HEK293 (cell line): ENCODE results near the gene SIN3A.

ENCODE experiments used
- BCL11A ChIP-seq: fragments of 450-650 bp; formaldehyde crosslinking; IDR thresholded peaks from 2 replicates; pipeline ENCODE4 v1.5.1; 2016; ENCODE audit warnings: low read depth, missing biosample characterization, missing genetic modification characterization
- REPIN1 ChIP-seq: fragments of 450-650 bp; formaldehyde crosslinking; IDR thresholded peaks from 2 replicates; pipeline ENCODE4 v1.5.1; 2017; ENCODE audit warnings: missing biosample characterization, missing genetic modification characterization, low read depth
- ZBTB48 ChIP-seq: fragments of 450-650 bp; formaldehyde crosslinking; IDR thresholded peaks from 2 replicates; pipeline ENCODE4 v1.5.1; 2016; ENCODE audit warnings: missing biosample characterization, missing genetic modification characterization
- ZBTB8A ChIP-seq: fragments of 450-650 bp; formaldehyde crosslinking; IDR thresholded peaks from 2 replicates; pipeline ENCODE4 v1.5.1; 2016; ENCODE audit warnings: missing biosample characterization, missing genetic modification characterization
- ZFP3 ChIP-seq: fragments of 450-650 bp; formaldehyde crosslinking; IDR thresholded peaks from 2 replicates; pipeline ENCODE4 v1.5.1; 2016; ENCODE audit warnings: low read depth, missing biosample characterization, missing genetic modification characterization
- ZIC2 ChIP-seq: fragments of 450-650 bp; formaldehyde crosslinking; IDR thresholded peaks from 2 replicates; pipeline ENCODE4 v1.5.1; 2016; ENCODE audit warnings: missing biosample characterization, missing genetic modification characterization
- ZNF146 ChIP-seq: fragments of 450-650 bp; formaldehyde crosslinking; IDR thresholded peaks from 2 replicates; pipeline ENCODE4 v1.5.1; 2016; ENCODE audit warnings: missing biosample characterization, missing genetic modification characterization
- ZNF211 ChIP-seq: fragments of 450-650 bp; formaldehyde crosslinking; IDR thresholded peaks from 2 replicates; pipeline ENCODE4 v1.5.1; 2016; ENCODE audit warnings: low read depth, missing biosample characterization, missing genetic modification characterization
- ZNF221 ChIP-seq: fragments of 450-650 bp; formaldehyde crosslinking; IDR thresholded peaks from 2 replicates; pipeline ENCODE4 v1.5.1; 2017; ENCODE audit warnings: missing biosample characterization, missing genetic modification characterization, borderline replicate concordance
- ZNF350 ChIP-seq: fragments of 450-650 bp; formaldehyde crosslinking; IDR thresholded peaks from 2 replicates; pipeline ENCODE4 v1.5.0; 2017; ENCODE audit warnings: missing biosample characterization, mild to moderate bottlenecking, missing genetic modification characterization
- ZNF558 ChIP-seq: fragments of 450-650 bp; formaldehyde crosslinking; IDR thresholded peaks from 2 replicates; pipeline ENCODE4 v1.5.1; 2016; ENCODE audit warnings: missing biosample characterization, missing genetic modification characterization
- ZNF560 ChIP-seq: fragments of 450-650 bp; formaldehyde crosslinking; IDR thresholded peaks from 2 replicates; pipeline ENCODE4 v1.5.1; 2017; ENCODE audit warnings: missing biosample characterization, missing genetic modification characterization, borderline replicate concordance
- ZNF626 ChIP-seq: fragments of 450-650 bp; sonication (Bioruptor Pico); formaldehyde crosslinking; IDR thresholded peaks from 2 replicates; pipeline ENCODE4 v1.5.1; 2018; ENCODE audit warnings: missing biosample characterization, missing genetic modification characterization, inconsistent platforms
- ZNF701 ChIP-seq: fragments of 450-650 bp; formaldehyde crosslinking; IDR thresholded peaks from 2 replicates; pipeline ENCODE4 v1.5.1; 2016; ENCODE audit warnings: missing biosample characterization, missing genetic modification characterization
- ZNF843 ChIP-seq: fragments of 450-650 bp; formaldehyde crosslinking; IDR thresholded peaks from 2 replicates; pipeline ENCODE4 v1.5.1; 2016; ENCODE audit warnings: missing biosample characterization, missing genetic modification characterization
- TF ChIP-seq, protein P1 (sequence below): fragments of 450-650 bp; formaldehyde crosslinking; IDR thresholded peaks from 2 replicates; pipeline ENCODE4 v1.5.1; 2017; ENCODE audit warnings: missing biosample characterization, missing genetic modification characterization
- TF ChIP-seq, protein P2 (sequence below): fragments of 450-650 bp; formaldehyde crosslinking; IDR thresholded peaks from 2 replicates; pipeline ENCODE4 v1.5.1; 2016; ENCODE audit warnings: missing biosample characterization, missing genetic modification characterization
- TF ChIP-seq, protein P3 (sequence below): fragments of 450-650 bp; formaldehyde crosslinking; IDR thresholded peaks from 2 replicates; pipeline ENCODE4 v1.5.1; 2016; ENCODE audit warnings: missing biosample characterization, missing genetic modification characterization
- TF ChIP-seq, protein P4 (sequence below): IDR thresholded peaks from 2 replicates; pipeline ENCODE4 v1.6.1; 2011; ENCODE audit warnings: mild to moderate bottlenecking, low read depth, low read length, borderline replicate concordance
- TF ChIP-seq, protein P5 (sequence below): fragments of 450-650 bp; formaldehyde crosslinking; IDR thresholded peaks from 2 replicates; pipeline ENCODE4 v1.5.1; 2016; ENCODE audit warnings: missing biosample characterization, missing genetic modification characterization
- TF ChIP-seq, protein P6 (sequence below): fragments of 450-650 bp; IDR thresholded peaks from 2 replicates; pipeline ENCODE4 v1.5.1; 2018; ENCODE audit warnings: missing biosample characterization, mild to moderate bottlenecking, missing genetic modification characterization
- TF ChIP-seq, protein P7 (sequence below): sonication (generic); formaldehyde crosslinking; IDR thresholded peaks from 2 replicates; pipeline ENCODE4 v1.8.1; 2022; ENCODE audit warnings: mild to moderate bottlenecking, moderate library complexity, missing genetic modification reagents
- TF ChIP-seq, protein P8 (sequence below): fragments of 450-650 bp; formaldehyde crosslinking; IDR thresholded peaks from 2 replicates; pipeline ENCODE4 v1.5.1; 2016; ENCODE audit warnings: missing biosample characterization, missing genetic modification characterization
- TF ChIP-seq, protein P9 (sequence below): fragments of 450-650 bp; formaldehyde crosslinking; IDR thresholded peaks from 2 replicates; pipeline ENCODE4 v1.5.1; 2017; ENCODE audit warnings: missing biosample characterization, missing genetic modification characterization
- TF ChIP-seq, protein P10 (sequence below): fragments of 450-650 bp; formaldehyde crosslinking; IDR thresholded peaks from 2 replicates; pipeline ENCODE4 v1.5.1; 2016; ENCODE audit warnings: missing biosample characterization, missing genetic modification characterization

SIN3A gene

DNA sequence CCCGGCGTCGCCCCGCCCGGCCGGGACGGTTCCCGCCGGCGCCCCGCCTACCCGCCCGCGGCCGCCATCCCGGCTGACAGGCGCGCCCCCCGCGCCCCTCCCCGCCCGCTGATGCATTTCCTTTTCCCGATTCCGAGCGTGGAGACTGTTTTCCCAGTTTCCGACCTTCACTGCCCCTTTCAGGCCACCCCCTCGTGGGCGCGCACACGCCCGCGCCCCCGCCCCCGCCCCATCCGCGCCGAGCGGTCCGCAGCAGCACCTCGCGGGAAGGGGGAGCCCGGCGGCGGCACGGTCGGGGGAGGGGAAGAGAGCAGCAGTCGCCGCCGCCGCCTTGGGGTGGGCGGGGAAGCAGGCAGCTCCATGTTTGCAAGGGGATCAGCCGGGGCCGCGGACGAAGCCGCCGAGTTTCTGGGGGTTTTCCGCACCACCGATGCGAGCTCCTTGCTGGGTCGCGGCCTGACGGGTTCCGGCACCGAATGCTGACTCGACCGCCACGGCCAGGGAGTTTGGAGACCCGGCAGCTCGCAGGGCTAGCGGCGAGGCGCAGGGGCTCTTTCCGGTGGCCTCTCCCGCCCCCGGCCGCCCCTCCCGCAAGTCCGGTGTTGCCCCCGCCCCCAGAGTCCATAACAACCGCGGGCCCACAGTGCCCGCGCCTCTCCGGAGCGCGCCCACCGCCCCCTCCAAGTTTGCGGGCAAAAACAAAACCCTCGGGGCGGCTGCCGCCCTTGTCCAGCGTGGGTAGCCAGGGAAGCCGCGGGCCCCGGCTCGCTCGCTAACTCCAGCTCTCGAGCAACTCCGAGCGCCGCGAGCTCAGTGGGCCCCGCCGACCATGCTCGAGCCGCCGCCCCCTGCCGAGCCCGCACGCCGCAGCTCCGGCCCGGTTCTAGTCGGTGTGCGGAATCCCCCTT, 3.2 kb upstream of the SIN3A start (continued):
- TF ChIP-seq, protein P1, sequence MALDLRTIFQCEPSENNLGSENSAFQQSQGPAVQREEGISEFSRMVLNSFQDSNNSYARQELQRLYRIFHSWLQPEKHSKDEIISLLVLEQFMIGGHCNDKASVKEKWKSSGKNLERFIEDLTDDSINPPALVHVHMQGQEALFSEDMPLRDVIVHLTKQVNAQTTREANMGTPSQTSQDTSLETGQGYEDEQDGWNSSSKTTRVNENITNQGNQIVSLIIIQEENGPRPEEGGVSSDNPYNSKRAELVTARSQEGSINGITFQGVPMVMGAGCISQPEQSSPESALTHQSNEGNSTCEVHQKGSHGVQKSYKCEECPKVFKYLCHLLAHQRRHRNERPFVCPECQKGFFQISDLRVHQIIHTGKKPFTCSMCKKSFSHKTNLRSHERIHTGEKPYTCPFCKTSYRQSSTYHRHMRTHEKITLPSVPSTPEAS = no peak
- TF ChIP-seq, protein P2, sequence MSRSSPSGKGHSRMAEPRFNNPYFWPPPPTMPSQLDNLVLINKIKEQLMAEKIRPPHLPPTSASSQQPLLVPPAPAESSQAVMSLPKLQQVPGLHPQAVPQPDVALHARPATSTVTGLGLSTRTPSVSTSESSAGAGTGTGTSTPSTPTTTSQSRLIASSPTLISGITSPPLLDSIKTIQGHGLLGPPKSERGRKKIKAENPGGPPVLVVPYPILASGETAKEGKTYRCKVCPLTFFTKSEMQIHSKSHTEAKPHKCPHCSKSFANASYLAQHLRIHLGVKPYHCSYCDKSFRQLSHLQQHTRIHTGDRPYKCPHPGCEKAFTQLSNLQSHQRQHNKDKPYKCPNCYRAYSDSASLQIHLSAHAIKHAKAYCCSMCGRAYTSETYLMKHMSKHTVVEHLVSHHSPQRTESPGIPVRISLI (tag by site-specific recombination) = no peak
- 0 out of 2 replicates have a peak, but pooled peaks have one; percentile 7 for TF ChIP-seq ZIC2 (tag by site-specific recombination)
- no peak for TF ChIP-seq ZNF221 (tag by site-specific recombination)
- TF ChIP-seq, protein P3, sequence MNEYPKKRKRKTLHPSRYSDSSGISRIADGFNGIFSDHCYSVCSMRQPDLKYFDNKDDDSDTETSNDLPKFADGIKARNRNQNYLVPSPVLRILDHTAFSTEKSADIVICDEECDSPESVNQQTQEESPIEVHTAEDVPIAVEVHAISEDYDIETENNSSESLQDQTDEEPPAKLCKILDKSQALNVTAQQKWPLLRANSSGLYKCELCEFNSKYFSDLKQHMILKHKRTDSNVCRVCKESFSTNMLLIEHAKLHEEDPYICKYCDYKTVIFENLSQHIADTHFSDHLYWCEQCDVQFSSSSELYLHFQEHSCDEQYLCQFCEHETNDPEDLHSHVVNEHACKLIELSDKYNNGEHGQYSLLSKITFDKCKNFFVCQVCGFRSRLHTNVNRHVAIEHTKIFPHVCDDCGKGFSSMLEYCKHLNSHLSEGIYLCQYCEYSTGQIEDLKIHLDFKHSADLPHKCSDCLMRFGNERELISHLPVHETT (tag by site-specific recombination) = no peak
- no peak for TF ChIP-seq ZNF146 (tag by site-specific recombination)
- no peak for TF ChIP-seq ZNF558 (tag by site-specific recombination)
- TF ChIP-seq ZBTB48 = 0 out of 2 replicates have a peak, but pooled peaks have one; percentile 40
- TF ChIP-seq ZNF701 = no peak
- TF ChIP-seq ZFP3 (tag by site-specific recombination) = no peak
- no peak for TF ChIP-seq ZNF350
- no peak for TF ChIP-seq BCL11A (tag by site-specific recombination)
- TF ChIP-seq, protein P4, sequence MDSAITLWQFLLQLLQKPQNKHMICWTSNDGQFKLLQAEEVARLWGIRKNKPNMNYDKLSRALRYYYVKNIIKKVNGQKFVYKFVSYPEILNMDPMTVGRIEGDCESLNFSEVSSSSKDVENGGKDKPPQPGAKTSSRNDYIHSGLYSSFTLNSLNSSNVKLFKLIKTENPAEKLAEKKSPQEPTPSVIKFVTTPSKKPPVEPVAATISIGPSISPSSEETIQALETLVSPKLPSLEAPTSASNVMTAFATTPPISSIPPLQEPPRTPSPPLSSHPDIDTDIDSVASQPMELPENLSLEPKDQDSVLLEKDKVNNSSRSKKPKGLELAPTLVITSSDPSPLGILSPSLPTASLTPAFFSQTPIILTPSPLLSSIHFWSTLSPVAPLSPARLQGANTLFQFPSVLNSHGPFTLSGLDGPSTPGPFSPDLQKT = no peak
- TF ChIP-seq, protein P5, sequence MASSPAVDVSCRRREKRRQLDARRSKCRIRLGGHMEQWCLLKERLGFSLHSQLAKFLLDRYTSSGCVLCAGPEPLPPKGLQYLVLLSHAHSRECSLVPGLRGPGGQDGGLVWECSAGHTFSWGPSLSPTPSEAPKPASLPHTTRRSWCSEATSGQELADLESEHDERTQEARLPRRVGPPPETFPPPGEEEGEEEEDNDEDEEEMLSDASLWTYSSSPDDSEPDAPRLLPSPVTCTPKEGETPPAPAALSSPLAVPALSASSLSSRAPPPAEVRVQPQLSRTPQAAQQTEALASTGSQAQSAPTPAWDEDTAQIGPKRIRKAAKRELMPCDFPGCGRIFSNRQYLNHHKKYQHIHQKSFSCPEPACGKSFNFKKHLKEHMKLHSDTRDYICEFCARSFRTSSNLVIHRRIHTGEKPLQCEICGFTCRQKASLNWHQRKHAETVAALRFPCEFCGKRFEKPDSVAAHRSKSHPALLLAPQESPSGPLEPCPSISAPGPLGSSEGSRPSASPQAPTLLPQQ (tag by site-specific recombination) = peak; percentile 98
- TF ChIP-seq ZNF211 (tag by site-specific recombination) = no peak
- TF ChIP-seq, protein P6, sequence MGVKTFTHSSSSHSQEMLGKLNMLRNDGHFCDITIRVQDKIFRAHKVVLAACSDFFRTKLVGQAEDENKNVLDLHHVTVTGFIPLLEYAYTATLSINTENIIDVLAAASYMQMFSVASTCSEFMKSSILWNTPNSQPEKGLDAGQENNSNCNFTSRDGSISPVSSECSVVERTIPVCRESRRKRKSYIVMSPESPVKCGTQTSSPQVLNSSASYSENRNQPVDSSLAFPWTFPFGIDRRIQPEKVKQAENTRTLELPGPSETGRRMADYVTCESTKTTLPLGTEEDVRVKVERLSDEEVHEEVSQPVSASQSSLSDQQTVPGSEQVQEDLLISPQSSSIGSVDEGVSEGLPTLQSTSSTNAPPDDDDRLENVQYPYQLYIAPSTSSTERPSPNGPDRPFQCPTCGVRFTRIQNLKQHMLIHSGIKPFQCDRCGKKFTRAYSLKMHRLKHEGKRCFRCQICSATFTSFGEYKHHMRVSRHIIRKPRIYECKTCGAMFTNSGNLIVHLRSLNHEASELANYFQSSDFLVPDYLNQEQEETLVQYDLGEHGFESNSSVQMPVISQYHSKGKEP = no peak
- no peak for TF ChIP-seq REPIN1 (tag by site-specific recombination)
- TF ChIP-seq ZNF626 (tag by site-specific recombination) = no peak
- TF ChIP-seq, protein P7, sequence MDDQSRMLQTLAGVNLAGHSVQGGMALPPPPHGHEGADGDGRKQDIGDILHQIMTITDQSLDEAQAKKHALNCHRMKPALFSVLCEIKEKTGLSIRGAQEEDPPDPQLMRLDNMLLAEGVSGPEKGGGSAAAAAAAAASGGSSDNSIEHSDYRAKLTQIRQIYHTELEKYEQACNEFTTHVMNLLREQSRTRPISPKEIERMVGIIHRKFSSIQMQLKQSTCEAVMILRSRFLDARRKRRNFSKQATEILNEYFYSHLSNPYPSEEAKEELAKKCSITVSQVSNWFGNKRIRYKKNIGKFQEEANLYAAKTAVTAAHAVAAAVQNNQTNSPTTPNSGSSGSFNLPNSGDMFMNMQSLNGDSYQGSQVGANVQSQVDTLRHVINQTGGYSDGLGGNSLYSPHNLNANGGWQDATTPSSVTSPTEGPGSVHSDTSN (CRISPR knock-in tag) = no peak
- peak; percentile 22 for TF ChIP-seq ZBTB8A (tag by site-specific recombination)
- TF ChIP-seq, protein P8, sequence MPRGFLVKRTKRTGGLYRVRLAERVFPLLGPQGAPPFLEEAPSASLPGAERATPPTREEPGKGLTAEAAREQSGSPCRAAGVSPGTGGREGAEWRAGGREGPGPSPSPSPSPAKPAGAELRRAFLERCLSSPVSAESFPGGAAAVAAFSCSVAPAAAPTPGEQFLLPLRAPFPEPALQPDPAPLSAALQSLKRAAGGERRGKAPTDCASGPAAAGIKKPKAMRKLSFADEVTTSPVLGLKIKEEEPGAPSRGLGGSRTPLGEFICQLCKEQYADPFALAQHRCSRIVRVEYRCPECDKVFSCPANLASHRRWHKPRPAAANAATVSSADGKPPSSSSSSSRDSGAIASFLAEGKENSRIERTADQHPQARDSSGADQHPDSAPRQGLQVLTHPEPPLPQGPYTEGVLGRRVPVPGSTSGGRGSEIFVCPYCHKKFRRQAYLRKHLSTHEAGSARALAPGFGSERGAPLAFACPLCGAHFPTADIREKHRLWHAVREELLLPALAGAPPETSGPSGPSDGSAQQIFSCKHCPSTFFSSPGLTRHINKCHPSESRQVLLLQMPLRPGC (tag by site-specific recombination) = no peak
- no peak for TF ChIP-seq ZNF843 (tag by site-specific recombination)
- TF ChIP-seq, protein P9, sequence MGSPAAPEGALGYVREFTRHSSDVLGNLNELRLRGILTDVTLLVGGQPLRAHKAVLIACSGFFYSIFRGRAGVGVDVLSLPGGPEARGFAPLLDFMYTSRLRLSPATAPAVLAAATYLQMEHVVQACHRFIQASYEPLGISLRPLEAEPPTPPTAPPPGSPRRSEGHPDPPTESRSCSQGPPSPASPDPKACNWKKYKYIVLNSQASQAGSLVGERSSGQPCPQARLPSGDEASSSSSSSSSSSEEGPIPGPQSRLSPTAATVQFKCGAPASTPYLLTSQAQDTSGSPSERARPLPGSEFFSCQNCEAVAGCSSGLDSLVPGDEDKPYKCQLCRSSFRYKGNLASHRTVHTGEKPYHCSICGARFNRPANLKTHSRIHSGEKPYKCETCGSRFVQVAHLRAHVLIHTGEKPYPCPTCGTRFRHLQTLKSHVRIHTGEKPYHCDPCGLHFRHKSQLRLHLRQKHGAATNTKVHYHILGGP (tag by site-specific recombination) = no peak
- no peak for TF ChIP-seq ZNF560 (tag by site-specific recombination)
- TF ChIP-seq, protein P10, sequence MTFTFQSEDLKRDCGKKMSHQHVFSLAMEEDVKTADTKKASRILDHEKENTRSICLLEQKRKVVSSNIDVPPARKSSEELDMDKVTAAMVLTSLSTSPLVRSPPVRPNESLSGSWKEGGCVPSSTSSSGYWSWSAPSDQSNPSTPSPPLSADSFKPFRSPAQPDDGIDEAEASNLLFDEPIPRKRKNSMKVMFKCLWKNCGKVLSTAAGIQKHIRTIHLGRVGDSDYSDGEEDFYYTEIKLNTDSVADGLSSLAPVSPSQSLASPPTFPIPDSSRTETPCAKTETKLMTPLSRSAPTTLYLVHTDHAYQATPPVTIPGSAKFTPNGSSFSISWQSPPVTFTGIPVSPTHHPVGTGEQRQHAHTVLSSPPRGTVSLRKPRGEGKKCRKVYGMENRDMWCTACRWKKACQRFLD (tag by site-specific recombination) = no peak
